ENCODE measurements around the gene ATXN7. TPM values are rescaled to one million over a fixed set of nuclear protein-coding genes. Genes with fewer than 3 reads are reported as not detected.
A peak's percentile ranks its signal among the peaks of the same experiment; 100 is the strongest.

ATXN7 gene
- 12.7 TPM for total RNA-seq

DNA sequence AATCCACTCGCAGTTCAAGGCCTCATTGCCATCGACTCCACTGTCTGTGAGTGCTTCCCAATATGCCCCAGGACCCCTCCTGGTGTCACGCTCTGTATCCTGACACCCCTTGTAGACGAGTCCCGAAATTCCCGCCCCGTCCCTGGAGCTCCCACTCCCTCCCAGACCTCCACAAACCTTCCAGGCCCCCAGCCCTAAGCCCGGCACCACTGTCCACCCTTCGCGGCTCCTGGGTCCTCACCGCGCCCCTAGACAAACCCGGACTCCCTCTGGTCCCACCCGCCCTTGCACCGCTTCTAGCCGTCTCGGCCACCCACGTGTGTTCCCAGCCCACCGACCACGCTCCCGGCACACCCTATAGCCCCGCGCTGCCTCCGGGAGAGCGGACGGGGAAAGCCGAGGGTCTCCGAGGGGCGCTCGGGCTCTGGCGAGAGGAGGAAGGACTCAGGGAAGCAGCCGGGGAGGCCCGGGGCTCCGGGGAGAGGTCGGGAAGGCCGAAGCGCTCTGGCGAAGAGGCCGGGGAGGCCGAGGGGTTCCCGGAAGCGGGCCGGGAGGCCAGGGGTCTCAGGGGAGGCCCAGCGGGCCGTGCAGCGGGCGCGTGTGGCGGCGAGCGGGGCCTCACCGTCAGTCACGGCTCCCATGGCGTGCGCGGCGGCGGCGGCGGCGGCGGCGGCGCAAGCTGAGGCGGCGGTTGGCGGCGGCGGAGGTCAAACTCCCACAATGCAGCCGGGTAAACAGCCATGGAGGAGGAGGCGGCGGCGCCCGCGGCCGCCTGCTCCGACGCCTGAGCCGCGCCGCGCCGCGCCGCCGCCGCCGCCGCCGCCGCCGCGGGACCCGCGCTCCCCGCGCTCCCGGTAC, at the start of gene ATXN7, which contains the start of gene THOC7:
ATXN7 (plus strand) TSS at position 718 of the 858 bp plus-strand sequence. CDS start 48,732 bp downstream, outside the sequence.
THOC7 (minus strand) TSS at position 656 of the 858 bp plus-strand sequence; CDS start at position 641, 15 bp downstream.
- DNase-seq (ENCODE audit: low spot score) = peak; percentile 81
- ATAC-seq = peak; percentile 87

- peak; percentile 65 for ATAC-seq
- DNase-seq (ENCODE audit: low spot score) = no peak
Observed at GRCh38 chr3:63814237-63814636, 49.4 kb upstream of the ATXN7 start.

DNA sequence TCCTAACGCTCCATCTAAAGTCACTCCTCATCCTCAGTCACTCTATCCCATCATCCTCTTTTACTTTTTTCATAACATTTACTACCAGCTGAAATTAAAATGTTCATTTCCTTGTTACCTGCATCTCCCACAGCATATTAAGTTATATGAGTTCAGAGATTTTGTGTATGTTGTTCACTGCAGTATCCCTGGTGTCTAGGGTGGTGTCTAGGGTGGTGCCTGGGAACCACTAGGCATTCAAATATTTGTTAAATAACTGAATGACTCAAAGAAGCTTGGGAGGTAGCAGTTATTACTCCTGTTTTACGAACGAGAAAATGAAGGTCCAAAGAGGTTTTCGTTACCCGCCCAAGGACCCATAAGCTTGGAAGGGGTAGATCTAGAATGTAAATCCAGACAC, 46.4 kb upstream of the ATXN7 start:
- ATAC-seq (no peak), DNase-seq (ENCODE audit: low spot score) (no peak)

- DNase-seq (ENCODE audit: low spot score) = peak; percentile 55
- ATAC-seq = peak; percentile 93
Observed at GRCh38 chr3:63818282-63819150, 45.2 kb upstream of the ATXN7 start.

GRCh38 chr3:63819151-63819398, 44.6 kb upstream of the ATXN7 start, which contains the start of gene C3orf49:
Gene C3orf49, plus strand, starts transcription at chr3:63819299. Its CDS starts 173 bp downstream, at chr3:63819472.
- no peak for DNase-seq (ENCODE audit: low spot score)

DNA sequence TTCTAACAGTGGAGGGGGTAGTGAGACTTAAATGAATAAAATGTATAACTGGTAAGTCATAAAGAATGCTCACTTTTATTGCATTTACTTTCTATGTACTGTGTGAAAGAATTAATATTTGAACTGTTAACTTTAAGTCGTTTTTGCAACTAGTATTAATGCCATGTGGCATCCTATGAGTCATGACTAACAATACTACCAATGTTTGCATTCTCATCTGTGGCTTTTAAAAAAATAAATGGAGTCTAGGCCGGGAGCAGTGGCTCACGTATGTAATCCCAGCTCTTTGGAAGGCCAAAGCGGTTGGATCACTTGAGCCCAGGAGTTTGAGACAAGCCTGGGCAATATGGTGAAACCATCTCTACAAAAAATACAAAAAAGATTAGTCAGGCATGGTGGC, 39.4 kb upstream of the ATXN7 start:
- no peak for ATAC-seq
- DNase-seq (ENCODE audit: low spot score) = no peak

More at GRCh38 chr3:63819151-63819398, 44.6 kb upstream of the ATXN7 start, which contains the start of gene C3orf49:
- no peak for ATAC-seq

GRCh38 chr3:63830526-63830925, 33.1 kb upstream of the ATXN7 start:
- ATAC-seq (no peak), DNase-seq (ENCODE audit: low spot score) (no peak)

GRCh38 chr3:63832395-63832794, 31.3 kb upstream of the ATXN7 start:
- no peak for ATAC-seq
- DNase-seq (ENCODE audit: low spot score) = no peak

DNA sequence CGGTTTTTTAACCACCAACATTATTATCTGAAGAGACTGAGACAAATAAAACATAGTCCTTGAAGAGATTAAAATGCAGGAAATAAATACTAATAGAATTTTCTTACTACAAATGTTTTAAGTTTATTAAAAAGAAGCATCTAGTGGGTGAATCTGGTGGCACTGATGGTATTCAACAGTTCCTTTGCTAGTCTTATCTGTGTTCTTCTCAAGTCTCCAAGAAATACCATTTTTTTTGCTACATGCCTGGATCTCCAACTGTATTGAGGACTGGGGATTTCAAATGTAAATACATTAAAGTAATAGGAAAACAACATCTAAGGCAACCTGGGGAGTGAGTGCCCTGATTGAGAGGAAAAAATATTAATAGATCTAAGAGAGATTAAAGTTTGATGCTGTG, 22.0 kb upstream of the ATXN7 start:
- DNase-seq (ENCODE audit: low spot score) (no peak), ATAC-seq (no peak)

DNA sequence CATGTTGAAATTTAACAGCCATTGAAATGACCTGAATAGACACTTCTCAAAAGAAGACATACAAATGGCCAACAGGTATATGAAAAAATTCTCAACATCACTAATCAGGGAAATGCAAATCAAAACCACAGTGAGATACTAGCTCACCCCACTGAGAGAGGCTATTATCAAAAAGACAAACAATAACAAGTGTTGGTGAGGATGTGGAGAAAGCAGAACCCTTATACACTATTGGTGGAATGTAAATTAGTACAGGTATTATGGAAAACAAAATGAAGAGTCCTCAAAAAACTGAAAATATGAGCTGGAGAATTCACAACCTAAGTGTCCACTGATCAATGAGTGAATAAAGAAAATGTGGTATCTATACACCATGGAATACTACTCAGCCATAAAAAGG, 21.5 kb upstream of the ATXN7 start:
- DNase-seq (ENCODE audit: low spot score) (no peak), ATAC-seq (no peak)

DNA sequence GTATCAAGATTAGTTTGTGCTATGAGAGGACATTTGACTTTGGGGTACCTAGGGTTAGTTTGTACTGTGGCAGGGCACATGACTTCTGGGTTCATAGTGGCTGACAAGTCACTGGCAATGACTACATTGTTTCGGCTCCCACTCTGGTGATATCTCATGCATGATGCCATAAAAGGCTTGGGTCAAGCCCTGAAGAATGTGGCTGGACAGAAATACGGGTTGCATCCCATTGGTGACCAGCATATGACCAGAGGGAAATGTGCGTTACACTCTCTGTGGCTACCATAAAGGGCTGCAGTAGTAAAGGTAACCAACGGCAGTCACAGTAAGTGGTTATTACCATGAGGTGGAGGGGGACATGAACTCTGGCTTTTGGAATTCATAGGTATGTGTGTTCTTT, 18.5 kb upstream of the ATXN7 start:
- no peak for ATAC-seq
- no peak for DNase-seq (ENCODE audit: low spot score)

- ATAC-seq (no peak), DNase-seq (ENCODE audit: low spot score) (no peak)
Observed at GRCh38 chr3:63847718-63848450, 15.8 kb upstream of the ATXN7 start.

- DNase-seq (ENCODE audit: low spot score) = no peak
- no peak for ATAC-seq
Observed at GRCh38 chr3:63849175-63849574, 14.5 kb upstream of the ATXN7 start.

DNA sequence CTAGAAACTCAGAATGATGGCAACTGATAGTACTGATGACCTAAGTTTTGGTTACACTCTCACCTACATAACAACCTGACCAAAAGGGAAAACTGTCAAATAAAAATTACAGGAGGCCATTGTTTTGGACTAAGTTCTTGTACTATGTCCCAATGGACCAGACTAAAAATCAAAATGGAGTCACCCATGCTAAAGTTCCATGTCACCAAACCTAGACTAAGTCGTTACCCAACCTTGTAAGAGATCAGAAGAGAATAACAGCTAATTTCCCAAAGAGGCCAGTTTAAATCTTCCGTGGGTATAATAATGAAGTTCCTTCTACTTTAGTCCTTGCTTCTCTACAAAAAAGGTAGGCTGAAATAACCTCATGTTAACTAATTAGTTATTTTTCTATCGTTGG, 12.4 kb upstream of the ATXN7 start:
- ATAC-seq (no peak), DNase-seq (ENCODE audit: low spot score) (no peak)

DNA sequence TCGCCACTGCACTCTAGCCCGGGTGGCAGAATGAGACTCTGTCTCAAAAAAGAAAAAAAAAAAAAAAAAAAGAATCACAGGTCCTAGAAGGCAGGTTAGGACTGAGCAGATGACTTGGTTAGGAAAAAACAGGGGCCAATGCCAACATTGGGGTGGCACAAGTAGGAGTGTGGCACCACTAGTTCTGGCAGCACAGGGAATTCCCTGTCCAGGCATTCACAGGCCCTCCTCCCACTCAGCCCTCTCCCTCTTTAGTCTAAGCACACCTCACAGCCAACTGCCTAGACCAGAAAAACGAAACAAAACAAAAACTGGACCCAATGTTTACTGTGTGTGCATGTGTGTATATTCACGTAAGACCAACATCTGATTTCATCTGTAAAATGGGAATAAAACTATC, 10.6 kb upstream of the ATXN7 start:
- DNase-seq (ENCODE audit: low spot score) (no peak), ATAC-seq (no peak)

DNA sequence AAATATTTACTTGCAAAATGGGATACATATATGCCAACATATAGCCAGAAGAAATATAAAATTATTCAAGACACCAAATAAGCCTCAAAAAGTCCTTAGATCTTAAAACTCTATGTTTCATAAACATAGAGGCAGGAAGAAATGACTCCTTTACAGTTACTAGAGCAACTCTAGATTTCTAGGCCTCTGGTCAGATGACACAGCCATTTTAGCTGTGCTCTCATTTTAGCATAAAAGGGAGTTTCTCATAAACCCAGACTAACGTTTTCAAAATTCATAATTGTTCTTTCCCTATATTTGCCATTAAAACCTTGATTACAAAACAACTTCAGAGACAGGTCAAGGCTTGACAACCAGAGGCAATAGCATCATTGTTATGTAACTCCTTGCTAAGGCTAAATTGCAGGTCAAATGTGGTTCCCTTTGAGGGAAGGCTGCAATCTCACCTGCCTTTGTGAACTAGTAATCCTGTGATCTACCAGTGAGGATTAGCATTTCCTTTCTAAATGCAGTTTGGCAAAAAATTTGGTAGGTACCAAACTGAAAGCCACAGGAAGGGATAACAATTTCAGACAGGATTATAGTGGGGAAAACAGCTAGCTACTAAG, 8.2 kb upstream of the ATXN7 start:
- peak; percentile 82 for ATAC-seq
- no peak for DNase-seq (ENCODE audit: low spot score)

DNA sequence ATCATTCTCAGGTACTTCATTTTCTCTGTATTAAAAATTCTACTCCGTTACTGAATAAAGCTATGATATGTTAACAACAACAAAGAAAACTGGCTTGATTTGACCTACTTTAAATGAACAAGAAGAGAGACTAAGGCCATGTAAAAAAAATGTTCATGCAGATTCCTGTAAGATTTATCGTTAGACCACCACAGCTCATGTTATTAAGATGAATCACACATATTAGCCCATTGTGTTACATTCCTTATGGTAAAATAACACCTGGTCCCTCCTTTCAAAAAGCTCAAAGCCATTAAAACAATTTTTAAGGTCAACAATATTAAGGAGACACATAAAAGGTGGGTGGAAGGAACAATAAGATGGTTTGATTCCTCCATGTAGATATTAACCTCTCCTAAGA, 6.4 kb upstream of the ATXN7 start:
- no peak for DNase-seq (ENCODE audit: low spot score)
- no peak for ATAC-seq

DNA sequence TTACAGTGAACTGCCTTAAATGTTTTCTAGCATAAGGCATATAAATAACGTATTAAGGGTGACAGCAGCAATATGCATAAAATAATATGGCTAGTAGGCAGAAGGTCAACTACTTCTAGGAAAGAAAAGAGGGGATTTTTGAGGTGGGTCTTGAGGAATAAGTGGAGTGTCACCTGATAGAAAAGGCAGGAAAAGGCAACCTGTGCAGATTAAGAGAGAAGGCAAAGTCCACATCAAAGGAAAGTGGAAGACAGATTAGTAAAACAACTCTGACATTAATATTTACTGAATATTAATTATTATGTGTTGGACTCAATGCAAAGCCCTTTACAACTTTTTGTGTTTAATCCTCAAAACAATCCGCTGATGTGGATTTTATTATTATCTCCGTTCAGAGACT, 2.9 kb upstream of the ATXN7 start:
- DNase-seq (ENCODE audit: low spot score) (no peak), ATAC-seq (no peak)

- no peak for DNase-seq (ENCODE audit: low spot score)
- no peak for ATAC-seq
Observed at GRCh38 chr3:63861306-63861705, 2.4 kb upstream of the ATXN7 start.

DNA sequence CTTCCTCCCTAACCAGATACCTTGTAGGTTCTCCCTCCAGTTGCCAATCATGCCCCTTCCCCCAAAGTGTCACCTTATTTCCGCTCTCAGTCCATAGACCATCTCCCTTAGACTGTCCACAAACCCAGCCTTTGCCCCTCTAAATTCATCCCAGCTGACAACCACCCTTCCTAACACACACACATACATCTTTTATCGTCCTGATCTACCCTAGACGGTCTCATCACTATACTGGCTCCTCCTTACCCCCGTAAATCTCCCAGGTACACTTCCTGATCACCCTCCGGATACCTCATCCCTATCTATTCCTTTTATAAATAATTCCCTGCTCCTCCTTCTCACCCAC, 890 bp upstream of the ATXN7 start:
- DNase-seq (ENCODE audit: low spot score) = no peak
- no peak for ATAC-seq
